ENCODE data around the gene ST3GAL5.
"Not testable (repeated sequence)": the region's sequence is repeated elsewhere in the genome, so short reads cannot be mapped to it uniquely, and the experiment has no call there.

The ST3GAL5 gene

DNA sequence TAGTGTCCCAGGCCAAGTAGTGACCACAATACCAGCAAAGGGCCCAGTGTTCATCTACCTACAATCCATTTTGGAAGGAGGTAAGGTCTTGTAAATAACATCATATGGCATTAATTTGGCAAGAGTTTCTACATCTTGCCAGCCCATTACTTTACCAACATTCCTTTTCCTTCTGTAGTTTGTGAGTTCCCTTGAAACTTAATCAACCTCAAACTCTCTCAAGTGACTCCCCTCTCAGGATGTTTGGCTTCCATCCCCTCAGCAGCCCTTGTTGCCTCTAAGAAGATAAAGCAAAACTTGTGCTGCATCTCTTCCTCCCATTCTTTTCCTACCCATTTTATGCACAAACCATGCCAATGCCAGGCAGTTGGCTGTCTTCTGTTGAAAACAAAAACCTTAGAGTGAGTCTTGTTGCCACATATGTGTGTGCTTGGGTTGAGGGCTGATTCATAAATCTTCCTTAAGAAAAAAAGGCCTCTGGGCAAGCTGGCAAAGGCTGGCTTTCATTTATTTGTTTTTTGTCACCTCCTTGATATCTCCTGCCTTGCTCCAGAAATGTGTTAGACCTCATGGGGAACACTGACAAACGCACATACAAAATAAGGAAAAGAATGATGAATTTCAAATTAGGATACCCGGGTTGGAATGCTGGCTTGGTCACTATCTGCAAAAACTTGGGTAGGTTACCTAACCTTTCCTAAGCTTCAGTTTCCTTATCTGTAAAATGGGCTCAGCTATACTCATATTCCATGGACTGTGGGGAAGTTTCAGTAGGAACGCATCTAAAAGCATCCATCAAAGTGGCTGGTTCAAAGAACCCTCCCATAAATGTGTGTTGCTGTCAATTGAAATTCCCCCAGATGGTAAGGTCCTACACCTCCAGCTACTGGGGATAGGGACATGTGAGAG is 29.4 kb upstream of the ST3GAL5 start:
- no peak for DNase-seq (ENCODE audit: low spot score)

DNA sequence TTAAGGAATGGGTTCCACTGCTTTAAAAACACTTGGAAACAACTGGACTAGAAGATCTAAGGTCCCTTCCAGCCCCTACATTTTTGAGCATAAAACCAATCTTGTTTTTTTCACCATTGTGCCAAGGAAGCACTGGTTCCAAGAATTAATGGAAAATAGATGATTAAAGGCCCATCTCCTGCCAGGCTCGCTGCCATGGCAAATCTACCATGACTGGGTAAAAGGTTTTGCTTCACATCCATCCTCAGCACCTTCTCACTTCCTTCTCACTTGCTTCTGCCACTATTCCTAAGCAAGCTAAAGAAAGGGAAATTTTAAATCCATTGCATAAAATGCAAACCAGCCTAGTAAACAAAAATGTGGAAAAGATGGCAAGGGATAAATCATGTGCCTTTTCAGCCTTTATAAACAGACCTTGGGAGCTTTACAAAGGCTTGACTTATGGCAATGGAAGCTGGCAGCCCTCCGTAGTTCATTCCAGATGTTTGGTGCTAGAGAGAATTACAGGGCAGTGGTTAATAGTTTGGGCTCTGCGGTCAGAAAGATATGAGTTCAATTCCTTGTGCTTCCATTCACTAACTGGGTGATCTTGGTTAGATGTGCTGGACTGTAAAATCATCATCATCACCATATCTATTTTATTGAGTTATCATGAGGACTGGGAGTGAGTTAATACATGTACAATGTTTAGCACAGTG is 27.0 kb upstream of the ST3GAL5 start:
- no peak for DNase-seq (ENCODE audit: low spot score)

DNA sequence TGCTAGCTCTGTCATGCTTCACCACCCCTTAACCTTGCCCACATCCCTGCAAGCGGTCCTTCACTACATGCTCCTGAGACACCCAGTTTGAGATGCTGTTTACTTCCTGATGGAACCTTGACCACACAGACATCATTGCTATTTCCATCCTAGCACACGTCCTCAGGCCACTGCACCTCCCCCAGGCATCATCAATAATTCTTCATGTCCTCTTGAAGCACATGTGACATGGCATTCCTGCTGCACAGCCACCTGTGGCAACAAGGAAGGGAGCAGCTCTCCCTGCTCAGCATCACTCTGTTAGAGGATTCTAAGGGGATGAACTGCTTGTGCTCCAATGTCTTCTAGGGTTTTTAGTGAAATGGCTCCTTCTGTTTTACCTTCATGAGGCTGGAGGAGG is 26.1 kb upstream of the ST3GAL5 start:
- no peak for DNase-seq (ENCODE audit: low spot score)

DNA sequence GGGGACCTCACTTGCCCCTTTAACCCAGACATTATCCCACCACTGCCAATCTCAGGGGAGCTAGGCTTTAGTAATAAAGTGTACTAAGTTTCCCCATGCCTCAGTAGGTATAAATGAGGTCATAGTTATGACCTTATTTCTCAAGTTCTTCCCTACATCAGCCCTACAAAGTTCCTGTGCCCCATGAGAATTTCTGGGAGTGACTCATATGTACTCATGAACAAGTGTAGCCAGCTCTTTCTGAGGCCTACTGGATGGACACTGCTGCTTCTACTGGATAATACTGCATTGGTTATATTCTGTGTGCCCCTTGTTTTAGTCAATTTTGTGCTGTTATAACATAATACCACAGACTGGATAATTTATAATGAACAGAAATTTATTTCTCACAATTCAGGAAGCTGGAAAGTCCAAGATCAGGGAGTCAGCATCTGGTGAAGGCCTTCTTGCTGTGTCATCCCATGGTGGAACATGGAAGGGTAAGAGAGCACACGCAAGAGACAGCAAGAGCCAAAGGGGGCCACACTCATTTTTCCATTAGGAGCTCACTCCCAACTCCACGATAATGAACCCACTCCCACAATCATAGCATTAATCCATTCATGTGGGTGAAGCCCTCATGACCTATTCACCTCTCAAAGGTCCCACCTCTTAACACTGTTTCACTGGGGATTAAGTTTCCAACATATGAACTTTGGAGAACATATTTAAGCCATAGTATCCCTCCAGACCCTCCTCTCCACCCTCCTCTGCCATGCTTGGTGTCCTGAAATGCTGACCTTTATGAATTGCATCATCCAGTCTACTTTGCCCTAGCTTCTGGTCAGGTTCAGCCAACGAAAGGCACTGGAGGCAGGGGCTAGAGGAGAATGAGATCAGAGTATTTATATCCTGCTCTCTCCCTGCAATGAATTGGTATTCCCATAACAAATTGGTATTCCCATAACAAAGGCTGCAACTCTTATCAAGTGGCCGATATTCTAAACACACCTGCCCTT is 25.4 kb upstream of the ST3GAL5 start:
- no peak for DNase-seq (ENCODE audit: low spot score)

DNA sequence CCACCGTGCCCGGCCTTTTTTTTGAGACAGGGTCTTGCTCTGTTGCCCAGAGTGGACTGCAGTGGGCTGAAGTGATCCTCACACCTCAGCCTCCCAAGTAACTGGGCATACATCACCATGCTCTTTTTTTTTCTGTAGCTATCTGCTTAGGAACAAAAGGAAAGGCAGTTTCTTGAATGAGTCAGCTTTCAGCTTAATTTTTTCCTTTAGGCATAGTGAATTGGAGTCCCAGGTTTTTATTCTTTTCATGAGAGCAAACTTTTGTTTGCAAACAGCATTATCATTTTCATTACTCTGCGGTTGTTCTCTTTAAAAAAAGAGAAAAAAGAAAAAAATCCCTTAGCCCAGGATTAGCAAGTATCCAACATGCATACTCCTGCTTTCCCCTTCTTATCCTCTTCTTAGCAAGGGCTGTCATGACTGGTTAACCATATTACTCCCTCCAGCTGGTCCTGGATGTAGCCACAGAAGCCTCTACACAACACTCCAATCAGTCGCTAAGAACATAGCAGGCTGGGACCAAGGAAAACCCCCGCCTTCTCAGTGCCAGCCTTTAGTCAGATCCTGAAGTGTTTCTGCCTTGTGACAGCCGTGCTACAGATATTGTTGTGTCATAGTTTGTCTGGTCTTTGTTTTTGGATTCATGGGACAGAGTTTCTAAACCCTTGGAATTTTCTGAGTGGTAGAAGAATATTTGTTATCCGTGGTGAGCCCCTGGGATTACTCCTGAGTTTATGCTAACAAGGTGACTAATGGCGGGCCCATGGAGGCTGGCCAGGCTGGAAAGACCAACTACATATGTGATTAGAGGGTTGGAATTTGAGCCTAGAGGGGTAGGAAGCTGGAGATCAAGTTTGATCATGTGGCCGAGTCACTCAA is 23.3 kb upstream of the ST3GAL5 start:
- DNase-seq (ENCODE audit: low spot score) = no peak

DNA sequence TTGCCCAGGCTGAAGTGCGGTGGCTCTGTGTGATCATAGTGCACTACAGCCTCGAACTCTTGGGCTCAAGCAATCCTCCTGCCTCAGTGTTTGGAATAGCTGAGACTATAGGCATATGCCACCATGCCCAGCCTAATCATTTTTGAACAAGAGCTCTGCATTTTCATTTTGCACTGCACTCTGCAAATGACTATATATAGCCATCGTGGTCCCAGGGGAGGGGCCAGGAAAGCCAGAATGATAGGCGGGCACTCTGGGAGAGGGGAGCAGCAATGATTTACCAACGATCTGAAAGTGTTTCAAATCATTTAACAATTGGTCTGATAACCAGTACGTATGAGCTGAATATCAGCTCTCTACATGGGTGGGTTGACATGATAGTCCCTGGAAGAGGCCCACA is 22.3 kb upstream of the ST3GAL5 start:
- DNase-seq (ENCODE audit: low spot score) = no peak

DNA sequence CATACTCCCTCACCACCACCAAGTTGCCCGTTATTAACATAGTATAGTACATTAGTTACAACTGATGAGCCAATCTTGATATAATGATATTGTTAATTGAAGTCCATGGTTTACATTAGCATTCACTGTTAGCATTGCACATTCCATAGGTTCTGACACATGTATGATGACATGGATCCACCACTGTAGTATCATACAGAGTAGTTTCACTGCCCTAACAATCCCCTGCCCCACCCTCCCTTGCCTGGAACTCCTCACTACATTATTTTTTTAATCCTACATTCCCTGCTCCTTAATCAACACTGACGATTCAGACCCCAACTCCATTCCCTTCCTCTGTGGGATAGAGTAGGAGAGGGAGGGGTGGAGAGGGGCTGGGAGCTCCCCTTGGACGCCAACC is 20.2 kb upstream of the ST3GAL5 start:
- DNase-seq (ENCODE audit: low spot score) = no peak

DNA sequence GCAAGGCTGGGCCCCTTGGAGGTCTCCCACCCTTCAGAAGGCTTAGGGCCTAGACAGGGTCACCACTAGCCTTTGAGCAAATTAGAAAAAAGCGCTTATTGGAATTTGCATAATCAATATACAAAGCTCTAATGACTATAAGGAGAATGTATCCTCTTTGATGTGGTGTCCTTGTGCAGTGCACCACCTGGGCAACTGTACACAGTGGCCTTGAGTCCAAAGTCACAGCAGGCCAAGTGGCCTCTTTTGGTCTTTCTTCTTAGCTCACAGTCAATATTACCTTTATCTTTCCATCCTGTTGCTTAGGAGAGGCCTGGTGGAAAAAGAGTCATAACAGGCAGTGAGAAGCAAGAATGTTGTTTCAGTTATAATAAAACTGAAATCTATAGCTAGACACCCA is 19.7 kb upstream of the ST3GAL5 start:
- DNase-seq (ENCODE audit: low spot score) = no peak

DNA sequence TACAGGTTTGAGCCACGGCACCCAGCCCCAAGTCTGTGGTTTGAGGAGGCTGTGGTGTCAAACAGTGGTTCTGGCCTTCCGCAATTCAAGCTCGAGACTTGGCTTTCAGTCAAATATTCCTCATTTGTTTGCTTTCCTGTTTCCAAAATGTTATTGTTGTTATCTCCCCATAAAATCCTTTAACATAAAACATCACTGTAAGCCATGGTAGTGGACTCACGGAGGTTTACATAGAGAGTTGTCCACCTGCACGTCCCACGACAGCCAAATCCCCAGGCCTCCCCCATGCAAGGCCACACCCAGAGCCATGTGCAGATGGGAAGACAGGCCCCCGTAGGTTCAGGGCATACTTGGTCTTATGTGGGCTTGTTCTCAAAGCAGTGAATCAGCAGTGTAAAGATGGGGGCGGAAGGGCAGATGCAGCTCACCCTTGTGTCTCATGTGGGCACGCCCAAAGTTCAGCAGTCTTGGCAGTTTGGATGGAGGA is 18.9 kb upstream of the ST3GAL5 start:
- no peak for DNase-seq (ENCODE audit: low spot score)

DNA sequence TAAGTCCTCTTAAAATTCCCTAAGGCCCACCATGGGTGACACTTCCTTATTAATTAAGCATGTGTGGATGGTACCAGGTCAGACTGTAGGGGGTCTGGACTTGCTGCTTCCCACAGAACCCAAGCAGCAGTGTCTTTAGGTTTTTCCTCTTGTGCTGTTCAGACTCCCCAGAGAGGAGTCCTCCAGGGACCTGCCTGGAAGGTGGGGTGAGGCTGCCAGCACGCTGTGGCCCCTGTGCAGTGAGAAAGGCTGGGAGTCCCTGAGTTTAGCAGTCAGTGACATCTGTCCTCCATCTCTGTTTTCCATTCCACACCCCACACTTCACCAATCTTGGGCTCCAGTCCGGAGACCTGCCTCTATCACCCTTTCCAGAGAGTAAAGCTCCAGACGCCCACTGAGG is 18.0 kb upstream of the ST3GAL5 start:
- no peak for DNase-seq (ENCODE audit: low spot score)

DNA sequence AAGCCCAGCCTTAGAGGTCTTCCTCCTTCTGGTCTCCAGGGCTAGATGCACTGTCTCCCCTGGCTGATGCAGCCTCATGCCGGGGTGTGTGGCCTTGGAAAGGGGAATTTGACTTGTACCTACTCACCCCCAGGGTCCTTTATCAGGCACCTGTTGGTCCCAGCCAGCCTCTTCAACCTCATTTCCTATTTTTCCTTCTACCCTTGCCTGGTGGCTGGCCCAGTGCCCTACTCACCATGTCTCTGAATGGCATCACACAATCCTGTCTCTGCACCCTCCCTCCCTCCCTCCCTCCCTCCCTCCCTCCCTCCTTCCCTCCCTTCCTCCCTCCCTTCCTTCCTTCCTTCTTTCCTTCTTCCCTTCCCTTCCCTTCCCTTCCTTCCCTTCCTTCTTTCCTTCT is 17.1 kb upstream of the ST3GAL5 start:
- no peak for DNase-seq (ENCODE audit: low spot score)

DNA sequence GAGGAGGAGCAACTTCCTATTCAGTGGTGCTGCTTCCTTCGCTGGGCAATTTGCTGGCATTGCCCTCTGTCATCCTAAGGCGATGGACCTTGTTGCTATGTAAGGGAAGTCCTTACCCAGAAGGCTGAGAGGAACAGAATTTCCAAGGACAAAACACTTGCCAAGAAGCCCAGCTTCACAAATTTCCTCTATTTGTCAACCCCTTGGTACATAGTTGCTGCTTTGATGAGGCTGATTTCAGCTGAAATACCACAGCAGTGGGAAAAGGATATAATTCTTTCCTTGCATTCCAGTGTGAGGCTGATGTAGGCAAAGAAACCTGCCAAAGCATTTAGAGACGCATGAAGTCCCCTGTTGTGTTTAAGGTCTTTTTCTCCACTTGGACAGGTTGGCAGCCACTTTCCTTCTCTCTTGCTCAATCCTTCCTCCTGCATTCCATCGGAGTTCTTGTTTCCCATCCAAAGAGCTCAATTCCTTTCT is 16.4 kb upstream of the ST3GAL5 start:
- DNase-seq (ENCODE audit: low spot score) = no peak

DNA sequence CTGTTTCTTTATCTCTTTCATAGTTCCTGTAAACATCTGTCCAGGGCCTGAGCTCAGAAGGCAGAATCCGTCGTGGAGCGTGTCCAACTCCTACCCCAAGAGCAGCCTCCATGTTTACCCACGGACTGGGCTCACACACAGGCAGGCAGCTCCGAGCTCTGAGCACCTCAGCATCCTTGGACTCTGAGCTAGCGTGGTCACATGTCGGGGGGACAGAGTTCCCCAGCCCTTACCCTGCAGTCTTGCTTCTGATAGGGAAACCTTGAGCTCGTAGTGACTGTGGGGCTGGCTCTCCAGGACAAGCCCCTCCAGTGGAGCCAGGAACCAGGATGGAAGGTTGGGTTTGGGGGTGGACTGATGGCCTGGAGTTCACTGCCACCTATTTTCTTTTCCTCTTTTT is 15.1 kb upstream of the ST3GAL5 start:
- no peak for DNase-seq (ENCODE audit: low spot score)

DNA sequence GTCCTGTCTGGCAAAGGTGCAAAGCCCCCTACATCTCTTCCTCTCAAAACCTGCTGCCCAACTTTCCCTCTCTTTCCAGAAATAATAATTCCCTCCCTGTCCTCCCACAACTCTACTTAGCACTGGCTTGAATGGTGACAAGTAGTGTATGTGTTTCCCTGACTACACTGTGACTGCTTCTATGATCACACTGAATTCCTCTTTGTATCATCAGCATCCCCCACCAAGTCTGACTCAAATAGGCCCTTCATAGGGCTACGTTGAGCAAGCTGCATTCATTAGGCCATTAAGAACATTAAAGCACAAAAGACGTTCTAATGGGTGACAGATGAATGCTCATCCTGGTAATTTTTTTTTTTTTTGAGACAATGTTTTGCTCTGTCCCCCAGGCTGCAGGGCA is 13.7 kb upstream of the ST3GAL5 start:
- DNase-seq (ENCODE audit: low spot score) = peak; percentile 91

DNA sequence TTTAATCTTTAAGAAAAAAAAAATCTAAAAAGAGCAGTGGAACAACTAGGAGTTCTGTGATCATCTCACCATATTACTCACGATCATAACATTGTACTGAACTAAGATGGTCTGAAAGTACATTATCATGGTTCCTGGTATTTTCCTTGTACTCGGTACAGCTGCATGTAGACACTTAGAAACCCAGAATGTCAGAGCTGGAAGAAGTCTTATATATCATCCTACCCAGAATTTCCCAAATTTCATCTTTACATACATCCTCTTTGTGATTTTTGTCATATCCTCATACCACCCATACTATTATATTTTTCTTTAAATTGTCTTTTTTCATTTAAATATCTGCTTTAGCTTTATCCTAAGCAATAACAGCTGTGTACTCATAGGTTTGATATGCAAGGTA is 12.4 kb upstream of the ST3GAL5 start:
- DNase-seq (ENCODE audit: low spot score) = no peak

DNA sequence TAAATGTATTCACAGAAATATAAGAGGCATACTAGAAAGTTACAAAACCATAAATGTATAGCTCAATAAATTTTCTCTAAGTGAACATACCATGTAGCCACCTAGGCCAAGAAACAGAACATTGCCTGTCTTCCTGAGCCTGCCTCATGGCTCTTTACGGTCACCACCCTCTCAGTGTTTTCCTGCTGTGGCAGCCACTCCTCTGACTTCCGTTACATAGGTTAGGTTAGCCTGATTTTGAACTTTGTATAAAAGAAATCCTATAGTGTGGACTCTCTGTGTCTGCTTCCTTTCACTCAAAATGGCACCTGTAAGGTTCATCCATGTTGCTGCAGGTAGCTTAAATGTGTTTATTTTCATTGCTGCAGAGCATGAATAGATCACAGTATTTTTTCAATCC is 11.6 kb upstream of the ST3GAL5 start:
- no peak for DNase-seq (ENCODE audit: low spot score)

DNA sequence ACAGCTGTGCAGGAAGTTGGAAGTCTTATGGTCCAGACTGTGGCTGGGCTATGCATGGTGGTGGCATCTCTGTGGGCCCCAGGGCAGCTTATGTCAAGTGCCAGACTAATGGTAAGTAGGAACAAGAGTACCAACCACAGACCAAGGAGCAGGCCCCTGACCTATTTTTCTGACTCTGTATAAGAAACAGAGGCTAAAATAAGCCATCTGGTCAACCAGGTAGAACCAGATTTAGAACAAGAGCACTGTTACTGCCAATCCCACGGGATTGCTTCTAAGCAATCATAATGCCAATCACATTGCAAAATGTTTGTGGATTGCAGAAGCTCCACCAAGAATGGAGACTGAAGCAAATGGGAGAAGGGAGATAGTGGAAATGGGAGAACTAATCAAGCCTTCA is 11.1 kb upstream of the ST3GAL5 start:
- no peak for DNase-seq (ENCODE audit: low spot score)

DNA sequence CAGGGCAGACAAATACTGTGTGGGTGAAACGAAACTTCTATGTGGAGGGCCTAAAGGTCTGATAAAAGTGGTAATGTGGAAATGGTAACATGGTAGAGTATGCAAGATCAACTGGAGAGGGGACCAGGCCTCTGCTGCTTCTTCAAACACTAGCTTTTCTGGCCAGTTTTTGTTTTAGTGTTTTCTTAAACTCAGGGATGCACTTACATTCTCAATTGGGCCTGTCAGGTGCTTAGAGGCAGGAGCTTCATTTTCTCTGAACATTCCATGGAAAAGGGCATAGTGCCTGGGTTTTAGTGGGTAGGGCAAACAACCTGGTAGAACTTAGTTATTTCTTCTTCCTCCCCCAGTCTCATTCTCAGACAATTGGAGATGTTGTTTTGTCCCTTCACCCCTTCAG is 10.5 kb upstream of the ST3GAL5 start:
- DNase-seq (ENCODE audit: low spot score) = no peak

DNA sequence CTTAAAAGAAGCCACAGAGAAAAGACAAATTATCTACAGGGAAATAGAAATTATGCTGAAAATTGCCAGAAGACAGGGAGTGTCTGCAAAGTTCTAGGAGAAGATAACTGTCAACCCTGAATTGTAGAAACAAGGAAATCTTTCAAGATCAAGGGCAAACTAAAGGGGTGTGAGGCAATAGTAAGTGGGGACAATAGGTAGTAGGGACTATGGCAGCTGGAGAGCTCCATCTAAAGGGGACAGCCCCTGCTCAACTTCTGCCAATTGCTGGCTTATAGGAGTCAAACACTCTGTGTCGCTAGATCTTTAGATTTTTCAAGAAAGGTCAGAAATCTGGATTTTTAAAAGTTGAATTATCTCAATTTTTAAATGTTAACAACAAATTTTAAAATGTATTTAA is 10.1 kb upstream of the ST3GAL5 start:
- no peak for DNase-seq (ENCODE audit: low spot score)

DNA sequence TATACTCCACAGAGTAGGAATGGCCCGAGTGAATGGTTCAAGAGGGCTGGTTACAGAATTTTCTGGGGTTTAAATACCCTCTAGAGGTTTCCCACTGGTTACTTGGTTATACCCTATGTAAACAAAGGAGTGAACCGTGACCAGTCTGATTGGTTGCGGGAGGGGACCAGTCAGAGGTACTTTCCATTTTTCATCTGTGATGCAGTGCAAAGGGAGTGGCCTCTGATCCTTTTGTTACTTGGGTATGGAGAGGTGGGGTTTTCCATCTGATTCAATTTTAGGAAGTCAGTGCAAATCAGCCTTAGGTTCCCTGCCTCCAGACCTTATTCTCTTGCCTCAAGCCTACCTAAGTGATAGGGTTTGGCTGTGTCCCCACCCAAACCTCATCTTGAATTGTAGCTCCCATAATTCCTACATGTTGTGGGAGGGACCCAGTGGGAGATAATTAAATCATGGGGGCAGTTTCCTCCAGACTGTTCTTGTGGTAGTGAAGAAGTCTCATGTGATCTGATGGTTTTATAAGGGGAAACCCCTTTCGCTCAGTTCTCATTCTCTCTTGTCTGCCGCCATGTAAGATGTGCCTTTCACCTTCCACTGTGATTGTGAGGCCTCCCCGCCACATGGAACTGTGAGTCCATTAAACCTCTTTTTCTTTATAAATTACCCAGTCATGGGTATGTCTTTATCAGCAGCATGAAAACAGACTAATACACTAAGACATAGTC is 5.9 kb upstream of the ST3GAL5 start:
- DNase-seq (ENCODE audit: low spot score) = not testable (repeated sequence)
